NCI-H69 (cell line): ENCODE measurements around the gene TAS2R16.

ENCODE experiments used
- DNase-seq: peaks from one replicate; lab custom pipeline; 2025; lab: John Stamatoyannopoulos, UW

The TAS2R16 gene, protein sequence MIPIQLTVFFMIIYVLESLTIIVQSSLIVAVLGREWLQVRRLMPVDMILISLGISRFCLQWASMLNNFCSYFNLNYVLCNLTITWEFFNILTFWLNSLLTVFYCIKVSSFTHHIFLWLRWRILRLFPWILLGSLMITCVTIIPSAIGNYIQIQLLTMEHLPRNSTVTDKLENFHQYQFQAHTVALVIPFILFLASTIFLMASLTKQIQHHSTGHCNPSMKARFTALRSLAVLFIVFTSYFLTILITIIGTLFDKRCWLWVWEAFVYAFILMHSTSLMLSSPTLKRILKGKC

DNA sequence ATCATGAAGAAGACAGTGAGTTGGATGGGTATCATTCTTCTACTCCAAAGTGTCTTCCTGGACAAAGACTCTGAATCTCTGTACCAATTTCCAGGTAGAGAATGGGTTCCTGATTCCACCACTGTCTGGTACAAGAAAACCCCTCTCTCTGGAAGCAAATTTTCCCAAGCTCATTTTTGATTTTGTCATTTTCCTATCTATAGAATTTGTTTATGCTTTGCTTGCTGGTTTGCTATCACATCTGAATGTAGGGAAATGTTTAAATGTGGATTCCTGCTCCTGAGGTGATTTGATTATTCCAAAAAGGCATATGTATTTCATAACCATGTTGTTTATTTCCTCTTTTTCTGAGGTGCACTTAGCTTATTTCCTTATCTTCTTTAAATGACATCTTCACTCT lies at the start of gene TAS2R16:
Gene TAS2R16, minus strand, starts transcription at position 101 of the 400 bp plus-strand sequence. Its CDS starts 66 bp downstream, at position 35.
- DNase-seq = no peak

DNA sequence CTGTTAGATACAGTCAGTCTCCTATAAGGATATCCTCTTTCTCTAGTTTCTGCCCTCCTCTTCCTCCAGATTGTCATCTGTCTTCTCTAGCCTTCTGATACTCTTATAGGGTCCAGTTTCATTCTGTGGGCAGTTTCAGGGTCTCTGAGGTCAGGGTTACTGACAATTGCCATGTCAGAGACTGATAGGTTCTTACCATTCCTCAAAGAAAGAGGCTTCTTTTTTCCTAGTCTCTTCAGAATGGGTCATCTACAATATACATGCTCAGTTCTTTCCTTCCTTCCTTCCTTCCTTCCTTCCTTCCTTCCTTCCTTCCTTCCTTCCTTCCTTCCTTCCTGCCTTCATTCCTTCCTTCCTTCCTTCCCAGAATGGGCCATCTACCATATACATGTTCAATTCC lies 48.1 kb upstream of the TAS2R16 start:
- no peak for DNase-seq

DNA sequence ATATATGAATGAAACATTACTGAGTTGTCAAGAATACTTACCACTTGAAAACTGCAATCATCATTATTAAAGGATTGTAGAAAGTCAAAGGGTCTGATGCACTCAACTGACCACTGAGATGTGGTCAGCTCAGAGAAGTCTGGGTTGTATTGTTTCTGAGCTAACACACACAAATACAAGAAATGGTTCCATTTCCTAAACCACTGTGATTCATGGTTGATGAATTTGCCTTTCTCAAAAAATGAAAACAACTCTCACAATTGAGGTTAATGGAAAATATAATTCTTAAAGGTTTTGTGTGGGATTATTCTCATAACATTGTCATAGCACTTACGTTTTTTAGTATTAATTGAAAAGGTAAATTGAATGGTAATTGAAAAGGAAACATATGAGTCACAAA lies 45.6 kb upstream of the TAS2R16 start:
- DNase-seq = no peak

DNA sequence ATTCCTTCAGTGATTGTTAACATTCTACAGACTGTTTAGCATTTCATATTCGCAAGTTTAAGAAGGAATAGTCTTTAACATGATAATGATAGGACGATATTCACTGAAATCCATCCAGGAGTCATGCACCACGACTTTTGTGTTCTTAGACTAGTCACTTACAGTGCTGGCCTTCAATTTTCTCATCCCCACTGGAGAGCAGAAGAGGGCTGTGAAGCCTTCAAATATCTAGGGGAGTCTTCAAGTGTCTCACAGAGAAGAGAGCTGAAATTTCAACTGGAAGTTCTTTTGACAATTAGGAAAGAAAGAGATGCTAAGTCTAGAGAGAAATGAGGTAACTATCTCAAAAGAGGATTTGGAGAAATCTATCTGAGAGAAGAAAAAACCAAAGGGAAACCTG lies 43.8 kb upstream of the TAS2R16 start:
- DNase-seq = peak; percentile 7

DNA sequence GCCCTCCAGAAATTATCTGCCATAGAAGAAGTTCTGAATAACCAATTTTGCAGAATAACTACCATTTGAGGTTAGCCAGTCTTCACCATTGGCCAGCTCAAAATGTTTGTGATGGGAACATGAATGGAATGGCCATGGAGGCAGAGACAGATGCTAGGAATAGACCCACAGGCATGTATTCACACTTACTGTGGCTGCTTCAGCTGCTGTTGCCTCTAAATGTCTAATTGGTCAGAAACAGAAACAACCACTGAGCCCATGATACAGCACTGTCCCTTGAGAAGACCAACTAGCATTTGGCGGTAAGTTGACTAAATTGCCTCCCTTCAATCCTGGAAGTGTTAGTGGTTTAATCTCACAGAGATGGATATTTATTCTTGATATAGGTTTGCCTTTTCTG lies 38.6 kb upstream of the TAS2R16 start:
- no peak for DNase-seq

DNA sequence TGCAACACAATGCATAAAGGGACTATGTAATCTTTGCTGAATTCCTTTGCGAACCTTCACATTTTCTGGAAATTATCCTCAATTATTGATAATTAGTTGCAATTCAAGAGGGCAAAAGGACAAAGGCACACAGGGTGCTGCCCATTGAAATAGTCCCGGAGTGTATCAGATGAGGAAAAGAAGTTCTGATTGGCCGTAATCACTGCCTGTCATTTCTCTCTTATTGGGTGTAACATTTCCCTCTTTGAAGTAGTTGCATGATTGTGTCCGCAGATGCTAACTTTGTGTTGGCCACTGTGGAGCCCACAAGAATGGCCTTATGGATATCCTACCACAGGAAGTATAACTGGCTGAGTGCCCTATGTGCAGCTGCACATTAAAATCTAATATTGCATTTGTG lies 35.1 kb upstream of the TAS2R16 start:
- DNase-seq = peak; percentile 25

DNA sequence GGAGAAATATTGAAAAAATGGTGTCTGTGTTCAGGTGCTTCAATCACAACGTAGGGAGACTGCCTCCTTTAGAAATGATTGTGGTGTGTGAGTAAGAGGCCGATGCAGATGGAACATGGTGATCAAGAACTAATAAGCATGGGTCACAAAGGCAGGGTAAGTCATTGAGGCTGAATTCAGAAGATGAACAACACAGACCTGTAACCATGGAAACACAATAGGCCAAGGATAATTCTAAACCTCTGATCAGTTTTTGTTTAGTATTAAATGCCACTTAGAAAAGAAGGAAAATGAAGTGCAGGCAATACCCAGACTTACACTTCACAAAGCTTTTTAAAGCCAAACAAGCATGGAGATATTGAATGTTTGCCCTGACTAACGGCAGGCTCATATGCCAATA lies 32.8 kb upstream of the TAS2R16 start:
- DNase-seq = no peak

DNA sequence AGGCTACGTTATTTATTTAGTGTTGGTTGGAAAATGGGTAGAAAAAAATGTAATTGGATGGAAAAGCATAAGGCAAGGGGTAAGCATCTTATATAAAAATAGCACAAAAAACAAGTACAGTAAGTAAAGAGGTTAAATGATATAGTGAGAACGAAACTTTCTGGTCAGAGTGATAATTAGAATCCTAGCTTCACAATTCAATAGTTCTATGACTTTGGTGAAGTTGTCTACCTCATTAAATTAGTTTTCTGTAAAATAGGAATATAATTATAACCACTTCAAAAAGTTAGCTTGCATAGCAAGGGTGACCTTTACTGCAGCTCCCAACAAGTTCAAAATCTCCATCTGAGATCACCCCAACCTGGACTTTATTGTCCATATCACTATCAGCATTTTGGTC lies 30.8 kb upstream of the TAS2R16 start:
- DNase-seq = no peak

DNA sequence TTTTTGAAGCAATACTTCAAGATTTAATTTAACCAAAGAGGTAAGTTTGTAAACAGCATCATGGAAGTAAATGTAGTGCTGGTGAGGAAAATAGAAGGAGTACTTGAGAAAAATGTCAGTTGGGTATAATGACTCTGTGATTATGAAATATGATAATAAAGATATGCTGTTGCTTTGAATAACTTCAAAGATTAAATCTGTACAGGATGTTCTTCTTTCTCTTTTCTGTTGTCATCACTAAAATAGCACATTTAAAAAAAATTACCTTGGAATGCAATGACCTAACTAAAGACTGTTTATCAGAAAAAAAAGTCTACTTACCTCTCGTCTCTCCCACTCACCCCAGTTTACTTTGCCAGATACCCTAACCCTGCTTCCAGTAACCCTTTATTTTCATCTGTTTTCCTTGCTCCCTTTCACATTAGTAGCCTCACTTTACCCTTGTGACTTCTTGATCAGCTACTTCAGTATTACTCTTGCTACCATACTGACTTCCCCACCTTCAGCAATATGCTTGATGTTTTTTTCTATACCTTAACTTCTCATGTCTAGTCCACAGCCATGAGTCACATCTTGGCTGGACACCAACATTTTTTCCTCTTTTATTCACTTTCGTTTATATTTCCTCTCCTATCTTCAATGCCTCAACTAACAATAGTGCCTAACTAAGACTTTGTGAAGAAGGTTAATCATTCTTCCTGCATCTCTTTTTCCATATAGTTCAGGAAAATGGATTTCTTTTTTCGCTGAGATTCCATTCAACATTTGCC lies 29.7 kb upstream of the TAS2R16 start:
- no peak for DNase-seq

DNA sequence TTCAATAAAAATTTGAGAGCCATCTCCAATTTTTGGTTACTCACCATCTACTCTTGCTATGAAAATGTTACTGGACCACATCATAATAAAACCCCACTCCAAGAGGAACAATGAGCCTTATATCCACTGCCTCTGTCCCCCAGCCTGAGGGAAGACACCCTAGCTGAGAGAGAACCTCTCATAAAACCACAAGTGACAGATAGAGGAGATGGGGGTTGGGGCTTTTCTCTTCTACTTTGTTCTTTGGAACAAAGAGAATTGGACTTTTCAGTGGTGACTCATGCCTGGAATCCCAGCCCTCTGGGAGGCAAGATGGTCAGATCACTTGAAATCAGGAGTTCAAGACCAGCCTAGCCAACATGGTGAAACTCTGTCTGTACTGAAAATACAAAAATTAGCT lies 27.6 kb upstream of the TAS2R16 start:
- no peak for DNase-seq

DNA sequence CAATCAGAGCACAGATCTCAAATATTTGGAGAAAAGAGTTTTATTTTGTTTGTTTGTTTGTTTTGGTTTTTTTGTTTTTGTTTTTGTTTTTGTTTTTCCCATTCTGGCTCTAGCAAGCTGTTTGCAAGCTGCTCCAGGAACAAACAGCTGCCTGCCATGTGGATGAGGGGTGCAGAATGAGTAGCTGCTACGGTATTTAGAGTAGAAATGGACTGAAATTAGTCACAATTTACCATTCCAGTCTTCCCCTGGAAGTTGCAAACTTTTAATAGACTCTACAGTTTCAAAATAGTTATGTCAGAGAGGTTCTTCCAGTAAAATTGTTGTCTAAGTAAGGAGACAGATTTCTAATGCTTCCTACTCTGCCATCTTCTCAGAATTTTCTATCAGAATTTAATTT lies 27.1 kb upstream of the TAS2R16 start:
- no peak for DNase-seq

DNA sequence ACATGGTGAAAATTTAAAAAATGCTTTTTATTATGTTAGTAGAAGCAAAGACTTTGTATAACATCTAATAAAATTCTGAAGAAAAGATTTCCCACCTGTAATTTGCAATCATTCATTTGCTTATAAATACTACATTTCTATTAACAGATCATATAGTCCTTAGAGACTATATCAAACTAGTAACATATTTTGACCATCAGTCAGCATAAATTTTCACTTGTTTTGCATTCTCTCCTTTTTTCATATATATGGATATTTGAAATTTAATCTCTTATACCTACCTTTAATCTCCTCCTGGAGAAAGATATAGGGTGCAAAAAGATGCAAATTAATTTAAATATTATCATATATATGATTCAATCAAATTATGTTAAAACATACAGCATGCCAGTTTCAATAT lies 16.9 kb upstream of the TAS2R16 start:
- no peak for DNase-seq

DNA sequence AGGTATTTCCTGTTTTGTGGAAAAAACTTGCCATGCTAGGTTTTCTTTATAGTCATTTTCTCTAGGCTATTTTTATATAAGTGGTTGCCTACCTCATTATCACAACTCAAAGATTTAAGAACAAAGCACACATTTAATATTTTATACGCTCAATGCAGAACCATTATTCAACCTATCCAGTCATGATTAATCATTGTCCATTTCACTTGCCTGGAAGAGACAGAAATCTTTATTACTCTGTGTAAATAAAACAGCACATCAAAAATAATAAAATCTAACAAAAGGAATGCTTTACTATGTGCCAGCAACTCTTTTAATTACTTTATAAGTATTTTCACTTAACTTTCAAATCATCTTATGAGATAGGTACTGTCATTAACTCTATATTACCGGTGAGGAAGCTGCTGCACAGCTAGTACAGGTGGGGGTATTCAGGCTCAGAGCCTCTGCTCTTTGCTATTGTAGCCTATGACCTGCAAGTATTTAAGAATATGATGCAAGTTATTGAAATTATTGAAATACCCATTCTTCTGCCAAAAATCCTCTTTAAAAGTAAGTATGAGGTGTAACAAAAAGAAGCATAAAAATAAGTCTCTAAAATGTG lies 16.4 kb upstream of the TAS2R16 start:
- peak; percentile 10 for DNase-seq

DNA sequence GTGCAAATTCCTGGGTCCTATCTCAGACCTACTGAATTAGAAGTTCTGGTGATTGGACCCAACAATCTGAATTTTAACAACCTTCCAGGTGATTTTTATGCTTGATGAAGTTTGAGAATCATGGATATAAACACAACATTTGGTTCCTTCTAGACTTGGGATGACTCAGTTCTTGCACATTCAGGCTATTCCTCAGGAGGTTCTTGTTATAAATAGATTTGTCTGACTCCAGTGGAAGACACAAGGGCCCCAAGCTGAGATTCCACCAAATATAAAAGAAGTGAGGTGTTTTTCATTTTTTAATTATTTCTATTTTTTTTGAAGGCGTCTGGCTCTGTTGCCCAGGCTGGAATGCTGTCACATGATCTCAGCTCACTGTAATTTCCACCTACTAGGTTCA lies 9.4 kb upstream of the TAS2R16 start:
- no peak for DNase-seq

DNA sequence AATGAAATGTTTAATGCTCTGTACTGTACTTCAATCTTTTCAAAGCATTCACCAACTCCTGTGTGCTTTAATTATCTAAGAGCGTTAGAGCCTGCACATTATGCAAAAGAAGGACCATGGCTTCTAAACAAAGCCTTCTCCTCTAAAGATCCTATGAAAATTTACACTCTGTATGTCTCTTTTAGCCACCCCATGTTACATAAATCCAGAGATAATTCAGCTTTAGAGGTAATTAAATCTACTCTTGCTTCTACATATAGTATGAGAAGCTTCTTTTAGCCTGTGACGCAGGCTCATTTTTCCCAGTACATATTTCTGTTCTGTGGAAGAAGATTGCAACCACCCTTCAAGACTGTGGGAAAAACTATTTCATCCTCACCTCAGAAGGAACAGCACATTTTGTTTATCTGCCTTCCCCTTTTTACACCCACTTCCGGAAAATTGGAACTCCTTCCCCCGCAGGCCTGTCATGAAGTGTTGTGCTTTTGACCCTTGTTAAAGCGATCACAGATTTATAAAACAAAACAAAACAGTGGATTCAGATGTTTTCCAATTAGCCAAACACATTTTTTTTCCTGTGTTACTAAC lies 8.1 kb upstream of the TAS2R16 start:
- no peak for DNase-seq

DNA sequence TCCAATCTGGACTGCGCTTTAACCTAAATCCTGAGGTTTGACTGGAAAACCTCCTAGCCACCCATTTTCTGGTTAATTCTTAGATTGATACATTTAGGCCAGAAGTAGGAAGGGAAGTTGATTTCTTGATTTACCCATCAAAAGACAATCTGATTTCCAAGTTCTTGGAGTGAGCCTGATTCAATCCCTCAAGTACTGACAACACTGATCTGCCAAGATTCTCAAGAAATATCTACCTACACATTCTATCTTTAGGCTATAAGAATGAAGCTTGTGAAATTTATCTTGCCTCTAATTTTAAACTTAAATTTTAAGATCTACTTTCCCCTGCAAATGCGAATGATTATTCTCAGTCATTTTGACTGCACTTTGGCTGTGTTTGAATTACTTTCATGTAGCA lies 5.9 kb downstream of the TAS2R16 start:
- DNase-seq = no peak

DNA sequence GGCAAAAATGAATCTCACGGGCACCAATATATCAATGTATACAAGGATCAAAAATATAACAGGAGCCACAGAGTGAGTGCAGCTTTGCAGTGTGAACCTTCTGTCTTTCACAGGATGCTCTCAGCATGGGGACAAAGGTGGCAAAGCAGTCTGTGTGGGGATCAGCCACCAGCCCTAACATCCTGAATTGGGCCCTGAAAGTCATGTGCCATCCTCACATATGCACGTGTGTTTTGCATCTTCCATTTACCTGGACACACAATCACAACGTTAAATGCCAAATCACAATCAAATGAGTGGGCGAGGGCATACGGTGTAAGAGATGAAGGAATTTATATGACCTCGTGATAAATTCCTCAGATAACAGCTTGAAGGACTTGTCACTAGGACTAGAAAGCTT lies 6.5 kb downstream of the TAS2R16 start:
- no peak for DNase-seq

DNA sequence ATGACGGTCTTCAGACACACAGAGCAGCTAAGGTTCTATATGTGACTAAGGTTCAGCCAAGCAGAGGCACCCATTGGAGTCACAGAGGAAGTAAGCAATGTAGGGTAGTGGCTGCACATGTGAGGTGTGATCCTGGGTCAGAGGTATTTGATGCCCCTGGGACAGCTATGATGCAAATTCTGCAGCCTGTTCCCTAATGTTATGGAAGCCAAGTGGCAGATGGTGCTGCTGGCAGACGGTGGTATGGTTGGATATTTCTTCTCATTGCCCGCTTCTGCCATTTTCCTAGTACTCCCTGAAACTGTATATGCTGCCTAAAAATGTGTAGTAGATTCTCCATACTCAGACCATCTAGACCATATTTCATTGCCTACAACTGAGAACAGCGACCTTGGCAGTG lies 7.2 kb downstream of the TAS2R16 start:
- DNase-seq = peak; percentile 24

DNA sequence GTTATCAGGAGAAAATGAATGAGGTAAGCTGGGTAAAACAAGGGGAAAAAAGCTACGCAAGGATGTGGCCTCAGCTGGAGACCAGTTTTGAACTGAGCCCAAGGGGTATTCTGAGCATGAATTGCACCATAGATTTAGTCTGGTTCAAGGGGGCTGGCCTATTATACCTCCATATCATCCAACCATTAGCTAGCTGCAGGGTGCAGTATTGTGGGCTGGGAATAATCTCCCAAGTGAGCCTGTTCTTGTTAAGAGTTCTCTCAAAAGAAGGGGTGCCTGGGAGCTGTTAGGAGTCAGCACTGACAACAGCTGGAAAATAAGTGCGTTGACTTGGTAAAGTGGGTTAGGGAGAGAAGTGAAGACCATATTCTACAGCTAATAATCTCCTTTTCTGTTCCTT lies 8.0 kb downstream of the TAS2R16 start:
- DNase-seq = peak; percentile 25

DNA sequence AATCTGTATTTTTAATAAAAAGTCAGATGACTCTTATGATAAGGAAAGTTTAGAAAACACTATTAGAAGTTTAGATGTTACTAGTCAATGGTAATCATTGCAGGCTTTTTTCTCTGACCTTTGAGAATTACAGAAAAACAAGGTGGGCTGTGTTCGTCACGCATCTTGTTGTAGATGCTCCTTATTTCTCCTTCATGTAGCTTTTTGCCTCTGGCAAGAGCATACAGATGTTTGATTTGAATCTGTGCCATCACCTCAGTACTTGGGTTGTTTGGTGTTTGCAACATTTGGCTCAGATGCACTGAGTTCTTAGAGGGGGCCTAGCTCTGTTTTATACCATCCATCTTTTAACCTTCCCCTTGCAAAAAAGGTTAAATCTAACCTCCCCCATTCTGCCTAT lies 11.5 kb downstream of the TAS2R16 start:
- peak; percentile 48 for DNase-seq

DNA sequence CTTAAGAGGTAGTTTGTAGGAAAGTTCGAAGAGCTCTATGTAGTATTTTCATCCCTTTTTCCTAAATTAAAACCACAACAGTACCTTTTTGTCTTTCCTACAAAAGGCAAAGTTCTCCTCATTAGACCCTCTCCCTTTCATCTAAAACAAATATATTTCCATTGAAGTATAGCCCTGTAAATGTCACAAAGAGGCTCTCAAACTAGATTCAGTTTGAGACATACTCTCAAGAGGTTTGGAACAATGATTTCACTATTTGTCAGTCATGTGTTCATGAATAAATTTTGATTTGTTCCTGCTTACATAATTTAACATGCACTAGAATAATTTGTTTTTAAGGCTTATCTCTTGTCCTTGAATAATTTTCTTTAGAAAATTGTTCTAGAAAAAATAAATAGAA lies 12.2 kb downstream of the TAS2R16 start:
- no peak for DNase-seq

DNA sequence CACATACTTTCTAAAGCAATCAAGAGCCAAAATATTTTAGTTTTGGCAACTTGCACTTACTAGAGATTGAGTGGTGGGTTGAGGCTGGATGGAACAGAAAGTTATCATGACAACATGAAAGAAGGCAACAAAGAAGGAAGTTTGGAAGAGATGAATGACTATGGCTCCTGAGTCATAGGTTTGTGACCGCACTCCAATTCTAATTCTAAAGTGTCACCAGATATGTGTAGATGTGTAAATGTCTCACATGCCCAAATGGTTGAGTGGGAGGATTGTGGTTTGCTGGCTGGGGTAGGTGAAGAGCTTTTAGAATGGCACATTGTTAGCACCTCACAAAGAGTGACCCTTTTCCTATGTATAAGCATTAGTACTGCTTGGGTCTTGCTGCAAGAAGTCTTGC lies 20.2 kb downstream of the TAS2R16 start:
- no peak for DNase-seq

DNA sequence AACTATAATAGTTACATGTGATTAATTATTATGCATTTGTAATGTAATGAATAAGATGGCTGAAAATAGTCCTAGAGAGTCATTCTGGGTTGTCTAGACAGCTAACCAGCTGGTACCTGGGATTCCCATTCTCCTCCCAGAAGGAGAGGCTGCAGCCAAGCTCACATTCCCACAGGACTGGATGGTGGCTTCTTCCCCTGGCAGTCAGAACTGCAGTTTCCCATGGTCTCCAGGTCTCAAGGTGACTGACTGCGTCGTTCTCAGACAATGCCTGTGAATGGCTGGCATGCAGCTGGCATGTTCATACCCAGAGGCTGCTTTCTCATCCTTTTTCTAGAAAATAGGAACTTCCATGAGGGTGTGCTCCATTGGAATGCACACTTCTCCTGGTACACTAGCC lies 21.3 kb downstream of the TAS2R16 start:
- DNase-seq = peak; percentile 28
